Small intestine (tissue), 16 donors: ENCODE data around the gene MRC1. TPM values are rescaled to one million over a fixed set of nuclear protein-coding genes. Genes with fewer than 3 reads are reported as not detected.

Experiments
- DNase-seq, 2 donors: peaks; one replicate each; pipeline versions ENCODE4 v3.0.0 to v3.0.0-alpha.2; 2013
- FAIRE-seq: peaks from 2 replicates; lab custom pipeline; 2012; peaks lifted over from hg19 to GRCh38; lab: Jason Lieb, UNC
- H3K27ac ChIP-seq, 3 donors: one replicate each; pipeline ENCODE4 v1.5.1; 2013; ENCODE audit warnings: low read length in 2 of 3, mild to moderate bottlenecking in 2 of 3, control low read depth in 1 of 3, inconsistent platforms in 1 of 3, low read depth in 1 of 3, moderate library complexity in 1 of 3
- H3K27me3 ChIP-seq, 3 donors: one replicate each; pipeline ENCODE4 v1.6.1; 2013; ENCODE audit warnings: low read length in 3 of 3, inconsistent platforms in 1 of 3; ENCODE audit not compliant: control insufficient read depth in 3 of 3, insufficient read depth in 3 of 3
- H3K36me3 ChIP-seq, 3 donors: one replicate each; pipeline ENCODE4 v1.6.1; 2013; ENCODE audit warnings: low read length in 3 of 3, inconsistent platforms in 1 of 3, low read depth in 1 of 3, mild to moderate bottlenecking in 1 of 3, moderate library complexity in 1 of 3; ENCODE audit not compliant: control insufficient read depth in 3 of 3, insufficient read depth in 2 of 3
- H3K4me1 ChIP-seq, 3 donors: one replicate each; pipeline ENCODE4 v1.6.1; 2013; ENCODE audit warnings: low read length in 2 of 3, inconsistent platforms in 1 of 3, low read depth in 1 of 3, mild to moderate bottlenecking in 1 of 3, moderate library complexity in 1 of 3; ENCODE audit not compliant: control insufficient read depth in 3 of 3, insufficient read depth in 2 of 3
- H3K4me3 ChIP-seq, 3 donors: one replicate each; pipeline ENCODE4 v1.5.1; 2013; ENCODE audit warnings: low read length in 3 of 3, control low read depth in 1 of 3, inconsistent platforms in 1 of 3, low read depth in 1 of 3, mild to moderate bottlenecking in 1 of 3, moderate library complexity in 1 of 3
- H3K9me3 ChIP-seq, 2 donors: one replicate each; pipeline ENCODE4 v1.6.1; 2013; ENCODE audit warnings: low read depth in 1 of 2, low read length in 1 of 2; ENCODE audit not compliant: control insufficient read depth in 2 of 2, insufficient read depth in 1 of 2
- WGBS, 3 donors: extraction: QIAGEN DNeasy Blood & Tissue Kit; methylation state at CpG; one replicate each; pipeline ENCODE4 v1.1.7; 2013; 5-methylcytosine and 5-hydroxymethylcytosine counted together
- long read RNA-seq, 10 donors: transcript quantifications; one replicate each; lab custom pipeline, GENCODE V29; 2026
- polyA plus RNA-seq, 4 donors: library from polyadenylated mRNA; stranded (reverse) in 3 of 4; unstranded in 1 of 4; fragments of 200-250 nt in 3 of 4; fragments of 120-200 nt in 1 of 4; gene quantifications; one replicate each; pipeline versions ENCODE4 v1.2.1 to v1.2.3, GENCODE V29; 2013
- donor health status: healthy with polysubstance abuse.
- donor health status: control.
- donor health status: control.
- donor health status: Bipolar disorder and iron deficiency.
- donor health status: healthy.

Gene MRC1
- polyA plus RNA-seq, result 10 to 100 TPM in 2 of 4 donors, 1 to 10 TPM in 2; 1.8 to 23.3 (median 7.6) TPM
- long read RNA-seq, donor 1, partial matches to known transcripts, result 6 of 6 reads
- long read RNA-seq, donor 1, other reads (novel, unspliced or antisense), result 0 of 6 reads
- long read RNA-seq, donor 2, result 0 reads
- long read RNA-seq, donor 3, result 0 reads
- long read RNA-seq, donor 4, result 0 reads
- long read RNA-seq, donor 5, result 0 reads
- long read RNA-seq, donor 6, result 0 reads
- long read RNA-seq, donor 7, result 0 reads
- long read RNA-seq, donor 8, result 0 reads
- long read RNA-seq, donor 9, result 0 reads
- long read RNA-seq, donor 10, result 0 reads

- Histone ChIP-seq H3K27me3 (no peaks in the 10 kb centered on the region), H3K27ac (peak within 1 kb of the TSS in 1 of 3 donors; percentile 4), H3K9me3 (no peaks in the 10 kb centered on the region), H3K36me3 (no peaks in the 10 kb centered on the region), H3K4me1 (no peaks in the 10 kb centered on the region), H3K4me3 (peak within 1 kb of the TSS in 1 of 3 donors; percentile 14)
- FAIRE-seq (no peak), DNase-seq (no peak)
- WGBS, 3 donors, result 62 to 78% (median 76%) methylated on average over 22 to 23 of the region's 23 CpGs
Measured at GRCh38 chr10:17808971-17809841, at the start of gene MRC1. TSS of gene MRC1 (plus strand) at chr10:17809348. CDS start at chr10:17809466, 118 bp downstream.

DNA sequence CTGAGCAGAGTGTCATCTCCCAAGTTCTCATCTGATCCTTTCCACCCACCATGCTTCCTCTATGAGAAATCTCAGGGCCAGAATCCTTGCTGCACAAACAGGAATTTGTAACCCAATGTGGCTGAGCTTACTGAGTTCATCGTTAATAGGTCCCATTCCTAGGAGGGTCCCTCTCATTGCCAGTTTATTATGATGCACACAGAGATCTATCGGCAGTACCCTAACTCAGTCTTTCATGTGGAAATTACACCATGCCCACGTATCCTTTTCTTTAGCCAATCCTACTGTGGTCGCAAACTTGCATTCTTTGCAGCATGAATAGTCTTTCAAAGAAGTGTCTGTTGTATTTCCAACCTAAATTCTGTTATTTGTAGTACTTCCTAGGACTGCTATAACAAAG lies 45.0 kb upstream of the MRC1 start:
- peaks cover 0 to 11% (median 2%) of the 10 kb centered on the region in 3 donors for H3K36me3 ChIP-seq
- H3K4me1 ChIP-seq, result peaks cover 0 to 5% (median 4%) of the 10 kb centered on the region in 3 donors
- FAIRE-seq, result no peak
- H3K27ac ChIP-seq, result no peak overlapping the region
- peaks cover 0 to 3% (median 0%) of the 10 kb centered on the region in 3 donors for H3K27me3 ChIP-seq
- WGBS, 3 donors, result 72 to 92% (median 84%) methylated on average over 4 of the region's 4 CpGs
- no peak for DNase-seq
- H3K9me3 ChIP-seq, result no peaks in the 10 kb centered on the region
- H3K4me3 ChIP-seq, result no peak overlapping the region

GRCh38 chr10:17765602-17766001 lies 43.5 kb upstream of the MRC1 start:
- FAIRE-seq (no peak), DNase-seq (no peak)
- Histone ChIP-seq H3K4me1 (peaks cover 0 to 4% (median 0%) of the 10 kb centered on the region in 3 donors), H3K36me3 (peaks cover 0 to 13% (median 2%) of the 10 kb centered on the region in 3 donors), H3K27me3 (peaks cover 0 to 3% (median 0%) of the 10 kb centered on the region in 3 donors), H3K4me3 (no peak overlapping the region), H3K9me3 (no peaks in the 10 kb centered on the region), H3K27ac (no peak overlapping the region)
- 66 to 80% (median 75%) methylated on average over 3 of the region's 3 CpGs for WGBS, 3 donors

GRCh38 chr10:17766731-17767130 lies 42.4 kb upstream of the MRC1 start:
- peaks cover 0 to 3% (median 0%) of the 10 kb centered on the region in 3 donors for H3K4me1 ChIP-seq
- no peaks in the 10 kb centered on the region for H3K9me3 ChIP-seq
- H3K27ac ChIP-seq, result no peak overlapping the region
- peaks cover 0 to 3% (median 0%) of the 10 kb centered on the region in 3 donors for H3K27me3 ChIP-seq
- DNase-seq, result no peak
- H3K36me3 ChIP-seq, result peaks cover 0 to 13% (median 2%) of the 10 kb centered on the region in 3 donors
- no peak for FAIRE-seq
- no peak overlapping the region for H3K4me3 ChIP-seq
- WGBS, 3 donors, result 78 to 100% (median 95%) methylated on average over 1 of the region's 1 CpG

DNA sequence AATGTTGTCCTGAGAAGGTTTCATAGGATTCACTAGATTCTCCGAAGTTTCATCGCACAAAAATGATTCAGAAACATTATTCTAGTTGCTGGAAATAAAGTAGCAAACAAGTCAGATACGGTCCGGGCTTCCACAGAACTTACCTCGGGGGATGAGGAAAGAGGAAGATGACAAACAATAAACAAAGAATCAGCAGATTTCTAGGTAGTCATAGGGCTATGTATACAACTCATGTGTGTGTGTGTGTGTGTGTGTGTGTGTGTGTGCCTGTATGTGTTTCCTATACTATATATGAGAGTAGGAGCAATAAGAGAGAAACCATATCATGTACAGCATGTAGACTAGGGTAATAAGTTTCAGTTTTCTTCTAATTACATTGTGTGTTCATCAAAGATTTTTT lies 40.7 kb upstream of the MRC1 start:
- no peaks in the 10 kb centered on the region for H3K9me3 ChIP-seq
- H3K36me3 ChIP-seq, result peaks cover 0 to 13% (median 2%) of the 10 kb centered on the region in 3 donors
- H3K27ac ChIP-seq, result no peak overlapping the region
- FAIRE-seq, result no peak
- peaks cover 0 to 3% (median 0%) of the 10 kb centered on the region in 3 donors for H3K27me3 ChIP-seq
- H3K4me1 ChIP-seq, result no peaks in the 10 kb centered on the region
- WGBS, 3 donors, result 88 to 95% (median 90%) methylated on average over 5 of the region's 5 CpGs
- DNase-seq, result no peak
- no peak overlapping the region for H3K4me3 ChIP-seq

- Histone ChIP-seq H3K36me3 (peaks cover 0 to 11% (median 2%) of the 10 kb centered on the region in 3 donors), H3K4me3 (no peak overlapping the region), H3K27me3 (peaks cover 0 to 3% (median 0%) of the 10 kb centered on the region in 3 donors), H3K9me3 (no peaks in the 10 kb centered on the region), H3K27ac (no peak overlapping the region), H3K4me1 (no peaks in the 10 kb centered on the region)
- no peak for FAIRE-seq
- 67 to 88% (median 81%) methylated on average over 5 of the region's 5 CpGs for WGBS, 3 donors
- no peak for DNase-seq
Measured at GRCh38 chr10:17768957-17769356, 40.2 kb upstream of the MRC1 start.

GRCh38 chr10:17771017-17771416 lies 38.1 kb upstream of the MRC1 start:
- DNase-seq (no peak), FAIRE-seq (no peak)
- WGBS, 3 donors, result 75 to 92% (median 82%) methylated on average over 4 of the region's 4 CpGs
- no peak overlapping the region for H3K4me3 ChIP-seq
- no peaks in the 10 kb centered on the region for H3K4me1 ChIP-seq
- no peaks in the 10 kb centered on the region for H3K9me3 ChIP-seq
- no peaks in the 10 kb centered on the region for H3K27me3 ChIP-seq
- no peak overlapping the region for H3K27ac ChIP-seq
- peaks cover 0 to 6% (median 5%) of the 10 kb centered on the region in 3 donors for H3K36me3 ChIP-seq

DNA sequence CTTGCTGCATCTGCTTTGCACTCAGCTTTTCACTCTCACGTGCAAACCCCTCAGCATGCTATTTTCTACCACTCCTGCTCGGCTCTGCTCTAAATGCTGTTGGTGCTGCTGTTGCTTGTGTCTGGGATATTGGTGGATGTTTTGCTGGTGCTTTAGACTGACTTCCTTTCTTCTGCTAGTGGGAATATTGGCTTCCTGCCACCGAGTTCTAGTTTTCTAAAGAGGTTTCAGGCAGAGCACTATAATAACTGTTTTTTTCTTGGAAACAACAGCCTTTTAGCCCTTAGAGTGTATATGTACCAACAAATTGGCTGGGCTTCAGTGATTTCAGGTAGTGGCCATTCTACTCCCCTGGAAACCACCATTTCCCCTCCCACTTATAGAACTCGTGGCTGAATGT lies 29.4 kb upstream of the MRC1 start:
- Histone ChIP-seq H3K27me3 (no peaks in the 10 kb centered on the region), H3K36me3 (peaks cover 0 to 28% (median 6%) of the 10 kb centered on the region in 3 donors), H3K9me3 (no peaks in the 10 kb centered on the region), H3K27ac (no peak overlapping the region), H3K4me1 (peaks cover 0 to 3% (median 0%) of the 10 kb centered on the region in 3 donors), H3K4me3 (no peak overlapping the region)
- 43 to 82% (median 54%) methylated on average over 4 of the region's 4 CpGs for WGBS, 3 donors
- DNase-seq (no peak), FAIRE-seq (no peak)
